H1 (cell line): ENCODE results near the gene ABCD4. TPM values are rescaled to one million over a fixed set of nuclear protein-coding genes. Genes with fewer than 3 reads are reported as not detected.

Source experiments
- CTCF ChIA-PET: fragments of 300-600 bp; sonication (Branson Sonifier 250); formaldehyde crosslinking; loops from one replicate; lab custom pipeline; 2021; ENCODE audit not compliant: partially characterized antibody; lab: Charles Lee
- POLR2A ChIA-PET: fragments of 300-600 bp; sonication (Branson Sonifier 250); formaldehyde crosslinking; loops from one replicate; lab custom pipeline; 2021; ENCODE audit warnings: inconsistent platforms; ENCODE audit not compliant: partially characterized antibody; lab: Charles Lee
- DNase-seq, 2 experiments: peaks; one replicate each; pipeline versions ENCODE4 v3.0.0 to v3.0.0-alpha.2; 2010 to 2022; ENCODE audit warnings: low spot score in 2 of 2, low read depth in 1 of 2, mixed read lengths in 1 of 2
- FAIRE-seq: peaks from 2 replicates; lab custom pipeline; 2011; peaks lifted over from hg19 to GRCh38; lab: Jason Lieb, UNC
- H2AFZ ChIP-seq: 2 replicates; pipeline ENCODE4 v1.8.1; 2012; ENCODE audit warnings: low read length, inconsistent platforms
- H2AK5ac ChIP-seq: 2 replicates; pipeline ENCODE4 v1.6.1; 2013; ENCODE audit warnings: low read depth, low read length
- H2BK120ac ChIP-seq: replicated peaks from 2 replicates; pipeline ENCODE3; 2013; ENCODE audit warnings: low read depth, low read length, inconsistent platforms
- H2BK12ac ChIP-seq: 2 replicates; pipeline ENCODE4 v1.6.1; 2013; ENCODE audit warnings: low read depth, low read length
- H2BK15ac ChIP-seq: 2 replicates; pipeline ENCODE4 v1.6.1; 2013; ENCODE audit warnings: low read length
- H2BK20ac ChIP-seq: 2 replicates; pipeline ENCODE4 v1.6.1; 2013; ENCODE audit warnings: low read length
- H2BK5ac ChIP-seq: 2 replicates; pipeline ENCODE4 v1.6.1; 2013; ENCODE audit warnings: low read depth, low read length
- H3K14ac ChIP-seq: 2 replicates; pipeline ENCODE4 v1.6.1; 2013; ENCODE audit warnings: inconsistent platforms; ENCODE audit not compliant: insufficient read length
- H3K18ac ChIP-seq: 2 replicates; pipeline ENCODE4 v1.6.1; 2013; ENCODE audit warnings: low read length; ENCODE audit errors: extremely low read depth
- H3K23ac ChIP-seq: 2 replicates; pipeline ENCODE4 v1.6.1; 2013; ENCODE audit warnings: inconsistent platforms; ENCODE audit not compliant: insufficient read length
- H3K23me2 ChIP-seq: 2 replicates; pipeline ENCODE4 v1.6.1; 2013; ENCODE audit warnings: low read depth, low read length
- H3K27ac ChIP-seq: 2 replicates; pipeline ENCODE4 v1.6.1; 2011; ENCODE audit warnings: low read depth, low read length, inconsistent platforms
- H3K27me3 ChIP-seq, 4 experiments: replicated peaks in 1 of 4; 1 replicate in 1 of 4; 2 replicates in 3 of 4; pipeline versions ENCODE4 v1.6.1 to v1.8.1; 2011 to 2013; ENCODE audit warnings: low read length in 3 of 4, mild to moderate bottlenecking in 3 of 4, inconsistent platforms in 2 of 4, mixed read lengths in 2 of 4, moderate library complexity in 1 of 4; ENCODE audit not compliant: control insufficient read depth in 3 of 4, insufficient read depth in 3 of 4; ENCODE audit errors: extremely low read depth in 1 of 4
- H3K36me3 ChIP-seq, 4 experiments: 2 replicates each; pipeline versions ENCODE4 v1.6.1 to v1.8.1; 2011 to 2013; ENCODE audit warnings: mild to moderate bottlenecking in 4 of 4, low read length in 3 of 4, moderate library complexity in 2 of 4, control low read depth in 1 of 4, inconsistent platforms in 1 of 4; ENCODE audit not compliant: insufficient read depth in 4 of 4, control insufficient read depth in 2 of 4
- H3K4ac ChIP-seq: replicated peaks from 2 replicates; pipeline ENCODE3; 2013; ENCODE audit warnings: low read length, low read depth, mixed read lengths, inconsistent platforms; ENCODE audit not compliant: insufficient read length
- H3K4me1 ChIP-seq, 4 experiments: replicated peaks in 1 of 4; 1 replicate in 1 of 4; 2 replicates in 3 of 4; pipeline versions ENCODE4 v1.6.1 to v1.8.1; 2011 to 2013; ENCODE audit warnings: low read length in 3 of 4, inconsistent platforms in 2 of 4, mixed read lengths in 1 of 4; ENCODE audit not compliant: insufficient read depth in 4 of 4, control insufficient read depth in 3 of 4
- H3K4me2 ChIP-seq, 2 experiments: 2 replicates each; pipeline versions ENCODE4 v1.6.1 to v1.8.1; 2011 to 2013; ENCODE audit warnings: low read depth in 2 of 2, low read length in 2 of 2, control low read depth in 1 of 2, inconsistent platforms in 1 of 2, mild to moderate bottlenecking in 1 of 2; ENCODE audit not compliant: insufficient read depth in 1 of 2
- H3K4me3 ChIP-seq, 4 experiments: fragments of 200-600, 300-600 bp in 1 of 4; sonication (generic), shearing (Covaris generic), sonication (Bioruptor Twin) in 1 of 4; 2 replicates each; pipeline versions ENCODE4 v1.5.1 to v1.8.1; 2011 to 2016; ENCODE audit warnings: low read length in 4 of 4, low read depth in 3 of 4, control low read depth in 2 of 4, inconsistent platforms in 2 of 4, mild to moderate bottlenecking in 2 of 4, mixed read lengths in 1 of 4, moderate library complexity in 1 of 4; ENCODE audit not compliant: insufficient read depth in 2 of 4; ENCODE audit errors: extremely low read depth in 1 of 4
- H3K56ac ChIP-seq: replicated peaks from 2 replicates; pipeline ENCODE3; 2013; ENCODE audit warnings: low read depth, mild to moderate bottlenecking, mixed read lengths, low read length, inconsistent platforms; ENCODE audit not compliant: insufficient read length
- H3K79me1 ChIP-seq: 2 replicates; pipeline ENCODE4 v1.6.1; 2013; ENCODE audit warnings: low read depth, low read length, control low read depth
- H3K79me2 ChIP-seq, 2 experiments: 2 replicates each; pipeline versions ENCODE4 v1.6.1 to v1.8.1; 2012 to 2013; ENCODE audit warnings: low read length in 2 of 2, mild to moderate bottlenecking in 2 of 2, inconsistent platforms in 1 of 2; ENCODE audit not compliant: insufficient read depth in 2 of 2, control insufficient read depth in 1 of 2
- H3K9ac ChIP-seq, 4 experiments: replicated peaks in 1 of 4; 1 replicate in 1 of 4; 2 replicates in 3 of 4; pipeline versions ENCODE4 v1.6.1 to v1.8.1; 2011 to 2013; ENCODE audit warnings: low read depth in 3 of 4, low read length in 3 of 4, control low read depth in 2 of 4, mild to moderate bottlenecking in 2 of 4, moderate library complexity in 2 of 4, inconsistent platforms in 1 of 4; ENCODE audit errors: extremely low read depth in 1 of 4
- H3K9me3 ChIP-seq, 2 experiments: 2 replicates each; pipeline versions ENCODE4 v1.6.1 to v1.8.1; 2012 to 2013; ENCODE audit warnings: mild to moderate bottlenecking in 2 of 2, moderate library complexity in 2 of 2, control low read depth in 1 of 2, inconsistent platforms in 1 of 2, low read depth in 1 of 2, low read length in 1 of 2, mixed read lengths in 1 of 2; ENCODE audit not compliant: insufficient read depth in 2 of 2
- H4K20me1 ChIP-seq, 2 experiments: replicated peaks in 1 of 2; 2 replicates each; pipeline versions ENCODE3 to v1.8.1; 2011 to 2013; ENCODE audit warnings: inconsistent platforms in 2 of 2, low read length in 2 of 2, mild to moderate bottlenecking in 1 of 2; ENCODE audit not compliant: insufficient read depth in 2 of 2, control insufficient read depth in 1 of 2
- H4K5ac ChIP-seq: 2 replicates; pipeline ENCODE4 v1.6.1; 2013; ENCODE audit warnings: low read length, low read depth, mixed read lengths, inconsistent platforms; ENCODE audit not compliant: insufficient read length
- H4K8ac ChIP-seq: 2 replicates; pipeline ENCODE4 v1.8.0; 2013; ENCODE audit warnings: mild to moderate bottlenecking, moderate library complexity, low read length, inconsistent platforms; ENCODE audit not compliant: insufficient read depth; ENCODE audit errors: extremely low read depth
- H4K91ac ChIP-seq: replicated peaks from 2 replicates; pipeline ENCODE3; 2013; ENCODE audit warnings: low read length, mixed read lengths, inconsistent platforms; ENCODE audit not compliant: insufficient read length
- CREB1 ChIP-seq: IDR thresholded peaks from 2 replicates; pipeline ENCODE4 v1.6.1; 2012; ENCODE audit warnings: inconsistent platforms
- EZH2 ChIP-seq: fragments of 200-600 bp; sonication (generic); IDR thresholded peaks from 2 replicates; pipeline ENCODE4 v1.7.1; 2012; ENCODE audit warnings: low read depth, mild to moderate bottlenecking, moderate library complexity, low read length, inconsistent platforms; ENCODE audit not compliant: severe bottlenecking
- HDAC6 ChIP-seq: IDR thresholded peaks from one replicate; pipeline ENCODE4 v1.7.1; 2012; ENCODE audit warnings: low read depth, mild to moderate bottlenecking, inconsistent platforms, low read length, moderate library complexity
- KDM4A ChIP-seq: IDR thresholded peaks from one replicate; pipeline ENCODE4 v1.7.1; 2012; ENCODE audit warnings: low read depth, mild to moderate bottlenecking, moderate library complexity, low read length, inconsistent platforms; ENCODE audit not compliant: severe bottlenecking
- PHF8 ChIP-seq: fragments of 200-600 bp; sonication (generic); conservative IDR thresholded peaks from 2 replicates; pipeline ENCODE4 v1.7.1; 2012; ENCODE audit warnings: low read depth, mild to moderate bottlenecking, inconsistent platforms, low read length, moderate library complexity
- POLR2A ChIP-seq, 2 experiments: IDR thresholded peaks; 1 replicate in 1 of 2; 2 replicates in 1 of 2; pipeline ENCODE4 v1.6.1; 2011; ENCODE audit warnings: low read depth in 2 of 2, low read length in 2 of 2, mild to moderate bottlenecking in 2 of 2; ENCODE audit errors: control extremely low read depth in 1 of 2
- RXRA ChIP-seq: IDR thresholded peaks from 2 replicates; pipeline ENCODE4 v1.6.1; 2011; ENCODE audit warnings: low read depth, mild to moderate bottlenecking, low read length, moderate library complexity; ENCODE audit not compliant: insufficient read depth
- SP2 ChIP-seq: IDR thresholded peaks from 2 replicates; pipeline ENCODE4 v1.6.1; 2012; ENCODE audit warnings: mild to moderate bottlenecking, low read length, inconsistent platforms
- SUZ12 ChIP-seq: fragments of 200-600 bp; sonication (generic); IDR thresholded peaks from 2 replicates; pipeline ENCODE4 v1.6.1; 2012; ENCODE audit warnings: mild to moderate bottlenecking, inconsistent platforms, low read length, moderate library complexity, mixed read lengths
- TAF7 ChIP-seq: optimal IDR thresholded peaks from 2 replicates; pipeline ENCODE3; 2011; ENCODE audit warnings: low read depth, mild to moderate bottlenecking, inconsistent platforms, low read length, moderate library complexity, borderline replicate concordance
- TBP ChIP-seq: IDR thresholded peaks from 2 replicates; pipeline ENCODE4 v1.6.1; 2011; ENCODE audit warnings: low read depth, low read length, improper control_type of control experiment
- TCF12 ChIP-seq: IDR thresholded peaks from 2 replicates; pipeline ENCODE4 v1.6.1; 2011; ENCODE audit warnings: low read depth, mild to moderate bottlenecking, low read length
- WGBS, 2 experiments: shearing (Covaris generic) in 1 of 2; methylation state at CpG; one replicate each; pipeline versions ENCODE4 v1.1.6 to v1.1.7; 2013 to 2015; ENCODE audit warnings: low lambda C conversion rate in 2 of 2, mixed read lengths in 2 of 2, inconsistent platforms in 1 of 2, low coverage in 1 of 2, missing lambda C conversion rate in 1 of 2; ENCODE audit not compliant: insufficient replicate concordance in 2 of 2, insufficient coverage in 1 of 2, insufficient read length in 1 of 2; ENCODE audit errors: extremely low coverage in 1 of 2, missing lambda C conversion rate in 1 of 2; 5-methylcytosine and 5-hydroxymethylcytosine counted together
- polyA plus RNA-seq, 7 experiments: library from polyadenylated mRNA; depleted of rRNA in 3 of 7; stranded (reverse) in 5 of 7; unstranded in 2 of 7; fragments of >200 nt in 5 of 7; fragments of 200-250 nt in 2 of 7; gene quantifications; 1 replicate in 5 of 7; 2 replicates in 1 of 7; 4 replicates in 1 of 7; pipeline versions ENCODE4 v1.2.1 to v1.2.3, GENCODE V29; 2011 to 2013; ENCODE audit warnings: missing spikeins in 2 of 7, mixed read lengths in 2 of 7
- total RNA-seq: library from RNA; stranded (reverse); fragmentation: NEBNext Ultra II Directional; extraction: Animal tissue kit (Norgen Biotek cat#: 25700); gene quantifications from 2 replicates; pipeline ENCODE4 v1.2.1, GENCODE V29; 2021

ABCD4 gene
- total and polyA plus RNA-seq, 2 of the 8 experiments (the other 6 are each of a cell fraction or from before 2014, with no cell fraction given): 47.9 to 97.7 TPM

- Histone ChIP-seq H3K23ac (no peak overlapping the region), H3K23me2 (peaks cover 14% of the 10 kb centered on the region; the same call in 1 of the 2 replicates), H2AFZ (no peak overlapping the region), H3K27ac (no peak overlapping the region), H2BK120ac (no peak overlapping the region), H2BK12ac (0 out of 2 replicates have a peak overlapping the region, but pooled peaks have one; percentile 33), H2BK20ac (no peak overlapping the region), H2AK5ac (no peak overlapping the region), H3K4ac (no peak overlapping the region), H3K4me2 (no peak overlapping the region), H3K4me1 (peaks cover 6 to 31% (median 12%) of the 10 kb centered on the region in 4 experiments), H3K9ac (no peak overlapping the region), H4K20me1 (peaks cover 0 to 2% of the 10 kb centered on the region in 2 experiments), H3K79me1 (no peaks in the 10 kb centered on the region; the same call in 1 of the 2 replicates), H3K14ac (no peak overlapping the region), H3K9me3 (no peaks in the 10 kb centered on the region), H4K5ac (no peak overlapping the region), H3K18ac (no peak overlapping the region), H4K91ac (no peak overlapping the region), H2BK5ac (no peak overlapping the region), H3K56ac (no peak overlapping the region), H3K4me3 (no peak overlapping the region), H4K8ac (no peak overlapping the region; the same call in 1 of the 2 replicates), H3K36me3 (peaks cover 0 to 7% (median 0%) of the 10 kb centered on the region in 4 experiments; a peak in 1 of 8 replicates), H2BK15ac (no peak overlapping the region), H3K27me3 (peaks cover 33 to 52% (median 43%) of the 10 kb centered on the region in 4 experiments), H3K79me2 (no peaks in the 10 kb centered on the region)
- 84% methylated on average over 7 of the region's 7 CpGs; no CpG with 5 or more reads in 1 of the 2 experiments for WGBS, 2 experiments
- no peak for FAIRE-seq
- ChIA-PET CTCF (interaction anchor here (0.7 to 12.4 kb wide), 10 partner anchors 11 to 328 kb away, joined by 3 to 139 read pairs (median 12); no protein-coding TSS in a partner anchor), POLR2A (interaction anchor here (1.0 kb wide), 1 partner anchor 12 kb away, joined by 3 read pairs; no protein-coding TSS in a partner anchor)
- no peak for TF ChIP-seq KDM4A
- no peak for TF ChIP-seq CREB1
- no peak for TF ChIP-seq TAF7
- TF ChIP-seq EZH2: no peak
- no peak for TF ChIP-seq SUZ12
- TF ChIP-seq HDAC6: no peak
- TF ChIP-seq TCF12: no peak
- no peak for TF ChIP-seq SP2
- no peak for TF ChIP-seq POLR2A (IDR thresholded peaks at IDR 0.05; ENCODE audit: control extremely low read depth in 1 of 2, low read depth in 2 of 2, low read length in 2 of 2)
- TF ChIP-seq TBP: no peak
- no peak for TF ChIP-seq RXRA
- no peak for TF ChIP-seq PHF8
- DNase-seq: no peak
These were observed 57.4 kb downstream of the ABCD4 start for GRCh38 chr14:74245292-74245691.
